ENCODE results near the gene MAU2. TPM values are rescaled to one million over a fixed set of nuclear protein-coding genes. Genes with fewer than 3 reads are reported as not detected.
"Not testable (repeated sequence)": the region's sequence is repeated elsewhere in the genome, so short reads cannot be mapped to it uniquely, and the experiment has no call there.

The MAU2 gene
- total RNA-seq, 1 donor from 2014 or later = 32.8 TPM

GRCh38 chr19:19341026-19341425 lies 20.4 kb downstream of the MAU2 start:
- ATAC-seq (ENCODE audit: poor library complexity) (no peak), DNase-seq (no peak)
- intact Hi-C loops (cut with DNase I) = no loop called here

- ATAC-seq (ENCODE audit: poor library complexity) = peak; percentile 81
- intact Hi-C loops (cut with DNase I) = no loop called here
- peak; percentile 79 for DNase-seq
These were observed 21.7 kb downstream of the MAU2 start for GRCh38 chr19:19342086-19343015.

GRCh38 chr19:19343016-19343362 lies 22.4 kb downstream of the MAU2 start:
- ATAC-seq (ENCODE audit: poor library complexity) = no peak
- no peak for DNase-seq
- intact Hi-C loops (cut with DNase I) = no loop called here

- intact Hi-C loops (cut with DNase I) = no loop called here
- DNase-seq (no peak), ATAC-seq (ENCODE audit: poor library complexity) (no peak)
These were observed 23.1 kb downstream of the MAU2 start for GRCh38 chr19:19343762-19344161.

- intact Hi-C loops (cut with DNase I) = no loop called here
- no peak for DNase-seq
- ATAC-seq (ENCODE audit: poor library complexity) = no peak
These were observed 24.6 kb downstream of the MAU2 start for GRCh38 chr19:19345232-19345631.

GRCh38 chr19:19345970-19346369 lies 25.3 kb downstream of the MAU2 start:
- ATAC-seq (ENCODE audit: poor library complexity) (no peak), DNase-seq (no peak)
- intact Hi-C loops (cut with DNase I) = no loop called here

- ATAC-seq (ENCODE audit: poor library complexity) = no peak
- intact Hi-C loops (cut with DNase I) = no loop called here
- no peak for DNase-seq
These were observed 26.9 kb downstream of the MAU2 start for GRCh38 chr19:19347401-19348110.

GRCh38 chr19:19348266-19348665 lies 27.6 kb downstream of the MAU2 start:
- DNase-seq = no peak
- intact Hi-C loops (cut with DNase I) = no loop called here
- no peak for ATAC-seq (ENCODE audit: poor library complexity)

GRCh38 chr19:19349365-19349764 lies 28.7 kb downstream of the MAU2 start:
- ATAC-seq (ENCODE audit: poor library complexity) (no peak), DNase-seq (no peak)
- intact Hi-C loops (cut with DNase I) = no loop called here

- DNase-seq; intact Hi-C loops (cut with DNase I); ATAC-seq (ENCODE audit: poor library complexity): not testable (repeated sequence)
These were observed 30.1 kb downstream of the MAU2 start for GRCh38 chr19:19350756-19351155.

- intact Hi-C loops (cut with DNase I) = no loop called here
- DNase-seq = no peak
These were observed 32.2 kb downstream of the MAU2 start for GRCh38 chr19:19352823-19353222.

GRCh38 chr19:19354007-19354406 lies 33.4 kb downstream of the MAU2 start:
- ATAC-seq (ENCODE audit: poor library complexity) = no peak
- intact Hi-C loops (cut with DNase I) = no loop called here

More at GRCh38 chr19:19352823-19353222, 32.2 kb downstream of the MAU2 start:
- no peak for ATAC-seq (ENCODE audit: poor library complexity)

GRCh38 chr19:19354932-19355331 lies 34.3 kb downstream of the MAU2 start:
- ATAC-seq (ENCODE audit: poor library complexity) (no peak), DNase-seq (no peak)
- intact Hi-C loops (cut with DNase I) = no loop called here

More at GRCh38 chr19:19354007-19354406, 33.4 kb downstream of the MAU2 start:
- no peak for DNase-seq

GRCh38 chr19:19355606-19356139 lies 35.0 kb downstream of the MAU2 start:
- ATAC-seq (ENCODE audit: poor library complexity) = no peak
- DNase-seq = no peak
- intact Hi-C loops (cut with DNase I) = no loop called here

GRCh38 chr19:19356500-19356899 lies 35.9 kb downstream of the MAU2 start:
- intact Hi-C loops (cut with DNase I) = no loop called here
- ATAC-seq (ENCODE audit: poor library complexity) (no peak), DNase-seq (no peak)

- intact Hi-C loops (cut with DNase I) = no loop called here
- DNase-seq = no peak
- no peak for ATAC-seq (ENCODE audit: poor library complexity)
These were observed 36.4 kb downstream of the MAU2 start for GRCh38 chr19:19356901-19357566.

GRCh38 chr19:19361075-19361594 lies 40.5 kb downstream of the MAU2 start:
- DNase-seq = peak; percentile 87
- ATAC-seq (ENCODE audit: poor library complexity) = peak; percentile 83
- intact Hi-C loops (cut with DNase I) = no loop called here

GRCh38 chr19:19362075-19362474 lies 41.4 kb downstream of the MAU2 start:
- intact Hi-C loops (cut with DNase I) = no loop called here
- no peak for ATAC-seq (ENCODE audit: poor library complexity)

More at GRCh38 chr19:19362075-19362474, 41.4 kb downstream of the MAU2 start:
- no peak for DNase-seq
